GM10266 (cell line): Measurements from ENCODE around the gene SDF4.

Experiments used
- DNase-seq: peaks from one replicate; pipeline ENCODE4 v3.0.0; 2012; ENCODE audit errors: extremely low spot score
- CTCF ChIP-seq: IDR thresholded peaks from 2 replicates; pipeline ENCODE4 v1.5.1; 2012; ENCODE audit warnings: mild to moderate bottlenecking, low read depth; ENCODE audit not compliant: control insufficient read depth, insufficient read depth; ENCODE audit errors: missing control alignments

SDF4 gene

DNA sequence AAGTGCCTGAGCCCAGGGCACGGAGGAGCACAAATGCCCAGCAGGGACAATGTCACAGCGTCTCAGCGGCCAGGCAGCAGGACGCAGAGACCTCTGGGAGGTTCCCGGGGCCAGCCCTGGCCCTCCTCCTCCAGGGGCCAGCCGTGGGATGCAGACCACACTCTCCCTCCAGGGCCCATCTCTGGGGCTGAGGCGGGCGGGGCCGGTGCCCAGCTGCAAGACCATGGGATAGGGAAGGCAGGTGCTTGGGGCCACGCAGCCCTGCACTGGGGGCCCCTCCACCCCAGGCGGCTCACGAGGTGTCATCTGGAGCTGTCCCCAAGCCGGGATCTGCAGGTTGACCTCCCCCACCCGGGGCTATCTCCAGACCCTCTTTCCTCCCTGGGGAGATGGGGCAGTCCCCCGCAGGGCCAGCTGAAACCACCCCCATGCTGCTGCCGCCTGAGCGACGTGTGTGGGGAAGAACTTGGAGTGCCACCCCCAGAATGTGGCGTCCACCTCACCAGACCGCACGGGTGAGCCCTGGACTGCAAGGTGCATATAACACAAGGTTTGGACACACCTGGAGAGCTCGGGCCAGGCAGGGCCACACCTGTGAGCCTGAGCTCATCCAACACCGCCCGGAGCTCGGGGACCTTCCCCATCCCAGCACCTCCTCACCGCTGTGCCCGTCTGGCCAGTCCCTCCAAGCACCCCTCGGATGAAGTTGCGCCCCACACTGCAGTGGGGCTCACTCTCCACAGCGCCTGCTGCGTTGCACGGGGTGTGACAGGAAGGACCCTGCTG lies 62.2 kb downstream of the SDF4 start:
- no peak for DNase-seq
- TF ChIP-seq CTCF = no peak

- TF ChIP-seq CTCF = no peak
- no peak for DNase-seq
Observed at GRCh38 chr1:1168451-1169411, 63.1 kb downstream of the SDF4 start.

- TF ChIP-seq CTCF = no peak
- DNase-seq = no peak
Observed at GRCh38 chr1:1167841-1168450, 63.9 kb downstream of the SDF4 start.

DNA sequence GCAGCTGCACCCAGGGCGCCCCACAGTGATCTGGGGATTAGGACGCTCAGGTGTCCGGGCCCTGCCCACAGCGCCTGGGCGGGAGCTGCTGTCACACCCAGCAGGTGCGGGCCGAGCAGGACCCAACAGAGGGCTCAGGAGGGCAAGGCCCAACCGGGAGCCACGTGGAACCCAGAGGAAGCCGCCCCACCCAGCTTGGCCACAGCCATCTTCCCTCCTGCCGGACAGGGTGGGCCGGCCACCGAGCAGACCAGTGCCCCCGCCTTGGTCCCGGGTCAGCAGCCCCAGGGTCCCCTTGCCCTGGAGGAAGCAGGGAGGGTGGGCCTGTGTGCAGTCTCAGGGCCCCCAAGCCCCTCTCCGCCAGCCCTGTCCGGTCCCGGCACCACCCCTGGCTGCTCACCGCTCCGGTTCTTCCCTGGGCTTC lies 64.4 kb downstream of the SDF4 start:
- no peak for DNase-seq
- no peak for TF ChIP-seq CTCF
